AG08396 (cell line): ENCODE measurements around the gene CDC42BPA.

Source experiments
- DNase-seq: peaks from one replicate; pipeline ENCODE4 v3.0.0; 2012; ENCODE audit warnings: low spot score, mixed read lengths

The CDC42BPA gene

GRCh38 chr1:226946841-226947240 lies 371.5 kb downstream of the CDC42BPA start:
- DNase-seq, result no peak

GRCh38 chr1:226946285-226946684 lies 372.0 kb downstream of the CDC42BPA start:
- DNase-seq, result no peak

GRCh38 chr1:226945858-226946245 lies 372.4 kb downstream of the CDC42BPA start:
- DNase-seq, result no peak

- no peak for DNase-seq
These were observed 373.0 kb downstream of the CDC42BPA start for GRCh38 chr1:226945106-226945857.

GRCh38 chr1:226943927-226944326 lies 374.4 kb downstream of the CDC42BPA start:
- DNase-seq, result no peak

GRCh38 chr1:226943156-226943555 lies 375.1 kb downstream of the CDC42BPA start:
- DNase-seq, result no peak

- no peak for DNase-seq
These were observed 375.9 kb downstream of the CDC42BPA start for GRCh38 chr1:226942392-226942791.

- no peak for DNase-seq
These were observed 377.6 kb downstream of the CDC42BPA start for GRCh38 chr1:226940806-226941067.

GRCh38 chr1:226940029-226940805 lies 378.1 kb downstream of the CDC42BPA start, which contains the start of gene COQ8A:
TSS of gene COQ8A (plus strand) at chr1:226940294. CDS start at chr1:226961386, 21,092 bp downstream.
- peak; percentile 99 for DNase-seq
